Type B pancreatic cell (in vitro differentiated cells): ENCODE measurements around the gene MCM5. TPM values are rescaled to one million over a fixed set of nuclear protein-coding genes. Genes with fewer than 3 reads are reported as not detected.

Experiments used
- DNase-seq: peaks from one replicate; pipeline ENCODE4 v3.0.0; 2021; ENCODE audit warnings: mixed read lengths; ENCODE audit not compliant: unreplicated experiment; ENCODE audit errors: extremely low spot score
- H3K27ac Mint-ChIP-seq: 2 replicates; pipeline ENCODE4 v1.8.0; 2021; ENCODE audit warnings: mild to moderate bottlenecking, mixed read lengths
- H3K27me3 Mint-ChIP-seq: 2 replicates; pipeline ENCODE4 v1.8.0; 2021; ENCODE audit warnings: mixed read lengths
- H3K36me3 Mint-ChIP-seq: 2 replicates; pipeline ENCODE4 v1.8.0; 2021; ENCODE audit warnings: mixed read lengths
- H3K4me1 Mint-ChIP-seq: one replicate; pipeline ENCODE4 v1.8.0; 2021; ENCODE audit warnings: mixed read lengths; ENCODE audit not compliant: unreplicated experiment
- H3K4me3 Mint-ChIP-seq: 2 replicates; pipeline ENCODE4 v1.8.0; 2021; ENCODE audit warnings: mild to moderate bottlenecking, mixed read lengths
- H3K9me3 Mint-ChIP-seq: 2 replicates; pipeline ENCODE4 v1.8.0; 2021; ENCODE audit warnings: mixed read lengths
- total RNA-seq: library from RNA; stranded (reverse); gene quantifications from 2 replicates; pipeline ENCODE4 v1.2.1, GENCODE V29; 2021; ENCODE audit warnings: low replicate concordance
- TF ChIP-seq, protein P1 (sequence below): fragments of 200-600 bp; sonication (generic); conservative IDR thresholded peaks from 2 replicates; pipeline ENCODE4 v1.5.0; 2021; ENCODE audit warnings: antibody characterized with exemption, mild to moderate bottlenecking

The MCM5 gene
- total RNA-seq, 1 donor from 2014 or later: 98.0 TPM

DNA sequence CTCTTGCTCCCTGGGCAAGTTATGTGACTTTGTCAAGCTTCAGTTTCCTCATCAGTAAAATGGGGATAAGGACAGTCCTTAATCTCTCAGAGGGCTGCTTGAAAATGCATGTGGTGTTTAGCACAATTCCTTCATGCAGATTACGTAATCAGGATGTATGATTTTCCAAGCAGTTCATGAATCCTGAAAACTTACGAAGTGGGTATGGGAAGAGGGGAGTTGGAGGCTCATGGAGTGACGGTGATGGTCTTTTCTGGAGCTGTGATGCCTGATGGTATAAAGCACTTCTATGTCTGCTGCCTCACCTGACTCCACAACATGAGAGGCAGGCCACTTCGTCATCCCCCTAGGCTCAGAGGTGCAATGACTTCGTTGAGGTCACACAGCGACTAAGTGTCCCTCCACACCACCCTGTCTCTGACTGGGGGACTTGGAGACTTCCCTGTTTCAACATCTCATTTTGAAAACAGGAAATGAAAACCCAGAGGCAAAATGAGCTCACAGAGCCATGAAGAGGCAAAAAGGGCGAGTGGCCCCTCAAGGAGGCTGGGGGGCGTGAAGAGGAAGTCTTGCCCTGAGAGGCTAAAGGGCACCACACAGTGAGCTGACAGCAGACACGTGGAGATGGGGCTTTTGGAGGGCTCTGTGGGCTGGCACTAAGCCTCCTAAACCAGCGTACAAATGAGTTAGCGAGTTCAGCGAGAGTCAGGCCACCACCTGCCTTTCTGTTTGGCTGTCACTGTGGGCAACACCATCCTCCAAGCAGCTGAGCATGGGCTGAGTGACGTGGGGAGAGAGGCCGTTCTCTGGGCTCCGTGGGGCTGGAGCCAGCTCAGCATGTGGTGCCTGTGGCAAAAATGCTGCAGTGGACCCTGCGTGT lies 10.1 kb downstream of the MCM5 start:
- no peak overlapping the region for H3K4me3 Mint-ChIP-seq
- H3K4me1 Mint-ChIP-seq: no peaks in the 10 kb centered on the region
- H3K27me3 Mint-ChIP-seq: no peaks in the 10 kb centered on the region
- peak overlapping the region; percentile 48 for H3K27ac Mint-ChIP-seq
- DNase-seq: no peak
- TF ChIP-seq, protein P1, sequence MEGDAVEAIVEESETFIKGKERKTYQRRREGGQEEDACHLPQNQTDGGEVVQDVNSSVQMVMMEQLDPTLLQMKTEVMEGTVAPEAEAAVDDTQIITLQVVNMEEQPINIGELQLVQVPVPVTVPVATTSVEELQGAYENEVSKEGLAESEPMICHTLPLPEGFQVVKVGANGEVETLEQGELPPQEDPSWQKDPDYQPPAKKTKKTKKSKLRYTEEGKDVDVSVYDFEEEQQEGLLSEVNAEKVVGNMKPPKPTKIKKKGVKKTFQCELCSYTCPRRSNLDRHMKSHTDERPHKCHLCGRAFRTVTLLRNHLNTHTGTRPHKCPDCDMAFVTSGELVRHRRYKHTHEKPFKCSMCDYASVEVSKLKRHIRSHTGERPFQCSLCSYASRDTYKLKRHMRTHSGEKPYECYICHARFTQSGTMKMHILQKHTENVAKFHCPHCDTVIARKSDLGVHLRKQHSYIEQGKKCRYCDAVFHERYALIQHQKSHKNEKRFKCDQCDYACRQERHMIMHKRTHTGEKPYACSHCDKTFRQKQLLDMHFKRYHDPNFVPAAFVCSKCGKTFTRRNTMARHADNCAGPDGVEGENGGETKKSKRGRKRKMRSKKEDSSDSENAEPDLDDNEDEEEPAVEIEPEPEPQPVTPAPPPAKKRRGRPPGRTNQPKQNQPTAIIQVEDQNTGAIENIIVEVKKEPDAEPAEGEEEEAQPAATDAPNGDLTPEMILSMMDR: no peak
- H3K9me3 Mint-ChIP-seq: no peaks in the 10 kb centered on the region
- H3K36me3 Mint-ChIP-seq: peaks cover 22% of the 10 kb centered on the region

DNA sequence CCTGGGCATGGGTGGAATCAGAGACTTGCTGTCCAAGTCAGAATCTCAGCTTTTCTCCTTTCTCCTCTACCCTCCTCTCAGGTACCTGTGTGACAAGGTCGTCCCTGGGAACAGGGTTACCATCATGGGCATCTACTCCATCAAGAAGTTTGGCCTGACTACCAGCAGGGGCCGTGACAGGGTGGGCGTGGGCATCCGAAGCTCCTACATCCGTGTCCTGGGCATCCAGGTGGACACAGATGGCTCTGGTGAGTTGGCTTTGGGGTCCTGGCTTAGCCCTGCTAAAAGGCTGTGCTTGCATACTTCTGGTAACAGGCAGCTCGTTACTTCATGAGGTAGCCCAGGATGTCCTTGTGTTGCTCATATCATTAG lies 10.7 kb downstream of the MCM5 start:
- no peak overlapping the region for H3K27ac Mint-ChIP-seq
- TF ChIP-seq, protein P1: no peak
- no peaks in the 10 kb centered on the region for H3K9me3 Mint-ChIP-seq
- no peaks in the 10 kb centered on the region for H3K4me1 Mint-ChIP-seq
- no peak for DNase-seq
- H3K4me3 Mint-ChIP-seq: no peak overlapping the region
- H3K36me3 Mint-ChIP-seq: peaks cover 22% of the 10 kb centered on the region
- no peaks in the 10 kb centered on the region for H3K27me3 Mint-ChIP-seq

DNA sequence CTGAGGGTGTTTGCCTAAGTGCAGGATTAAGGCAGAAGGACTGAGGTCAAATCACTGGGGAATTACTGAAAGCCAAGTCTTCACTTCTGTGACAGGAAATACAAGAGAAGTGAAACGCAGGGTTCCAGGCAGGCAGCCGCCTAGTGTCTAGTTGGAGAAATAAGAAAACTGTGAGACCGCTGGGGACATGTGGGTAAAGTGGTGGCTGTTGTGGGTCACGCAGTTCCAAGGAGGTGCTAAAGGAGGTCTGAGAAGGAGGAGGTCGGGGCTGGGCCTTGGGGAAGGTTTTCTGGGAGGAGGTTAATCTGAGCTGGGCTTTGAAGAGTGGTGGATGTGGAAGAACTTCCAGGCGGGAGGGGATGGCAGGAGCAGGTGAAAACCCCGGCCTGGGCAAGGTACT lies 11.2 kb downstream of the MCM5 start:
- peaks cover 22% of the 10 kb centered on the region for H3K36me3 Mint-ChIP-seq
- TF ChIP-seq, protein P1: no peak
- no peaks in the 10 kb centered on the region for H3K27me3 Mint-ChIP-seq
- H3K4me3 Mint-ChIP-seq: no peak overlapping the region
- no peaks in the 10 kb centered on the region for H3K9me3 Mint-ChIP-seq
- no peak overlapping the region for H3K27ac Mint-ChIP-seq
- DNase-seq: no peak
- no peaks in the 10 kb centered on the region for H3K4me1 Mint-ChIP-seq

DNA sequence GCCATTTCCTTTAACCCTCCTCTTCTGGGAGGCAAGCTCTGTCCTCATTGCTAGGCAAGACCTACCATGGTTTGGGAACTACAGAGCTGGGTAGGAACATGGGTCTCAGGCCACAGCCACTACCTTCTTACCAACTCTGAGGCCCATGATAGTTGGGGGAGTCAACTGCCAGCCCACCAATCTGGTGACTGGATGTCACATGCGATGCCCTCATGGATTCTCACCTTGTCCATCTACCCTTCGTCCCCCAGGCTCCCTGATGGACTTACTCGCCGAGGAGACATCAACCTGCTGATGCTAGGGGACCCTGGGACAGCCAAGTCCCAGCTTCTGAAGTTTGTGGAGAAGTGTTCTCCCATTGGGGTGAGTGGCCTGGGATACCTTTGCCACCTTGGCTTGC lies 13.7 kb downstream of the MCM5 start:
- Mint-ChIP-seq H3K4me3 (no peak overlapping the region), H3K36me3 (peaks cover 17% of the 10 kb centered on the region), H3K27ac (no peak overlapping the region), H3K27me3 (no peaks in the 10 kb centered on the region), H3K9me3 (no peaks in the 10 kb centered on the region), H3K4me1 (no peaks in the 10 kb centered on the region)
- TF ChIP-seq, protein P1: no peak
- DNase-seq: no peak

DNA sequence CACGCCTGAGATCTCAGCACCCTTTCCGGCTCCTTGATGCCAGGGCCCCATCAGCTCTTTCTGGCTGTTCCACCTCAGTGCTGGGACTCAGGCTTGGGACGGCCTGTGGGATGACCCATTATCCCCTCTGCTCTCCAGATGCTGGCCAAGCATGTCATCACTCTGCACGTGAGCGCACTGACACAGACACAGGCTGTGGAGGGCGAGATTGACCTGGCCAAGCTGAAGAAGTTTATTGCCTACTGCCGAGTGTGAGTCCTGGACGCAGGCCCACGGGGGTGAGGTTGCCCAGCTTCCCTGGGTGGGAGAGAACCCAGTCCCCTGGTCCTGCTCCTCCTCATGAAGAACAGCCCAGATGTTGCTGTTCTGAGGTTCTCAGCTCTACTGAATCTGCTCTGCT lies 17.7 kb downstream of the MCM5 start:
- peaks cover 5% of the 10 kb centered on the region for H3K36me3 Mint-ChIP-seq
- no peaks in the 10 kb centered on the region for H3K27me3 Mint-ChIP-seq
- no peaks in the 10 kb centered on the region for H3K4me1 Mint-ChIP-seq

More for the DNA sequence above, 17.7 kb downstream of the MCM5 start:
- TF ChIP-seq, protein P1: no peak
- Mint-ChIP-seq H3K27ac (no peak overlapping the region), H3K4me3 (no peak overlapping the region), H3K9me3 (no peaks in the 10 kb centered on the region)
- no peak for DNase-seq
